GM18868 (cell line): ENCODE results near the gene AVEN.
A peak's percentile ranks its signal among the peaks of the same experiment; 100 is the strongest.

Experiments
- ATAC-seq: cut with Tn5 transposase; IDR thresholded peaks from one replicate; pipeline ENCODE4 v1.9.1; 2021; ENCODE audit warnings: mild to moderate bottlenecking, moderate library complexity; ENCODE audit not compliant: unreplicated experiment

The AVEN gene

GRCh38 chr15:33987444-33987843 is 51.6 kb downstream of the AVEN start:
- ATAC-seq, result no peak

- ATAC-seq, result no peak
These were observed 53.3 kb downstream of the AVEN start for GRCh38 chr15:33985751-33986150.

- no peak for ATAC-seq
These were observed 53.7 kb downstream of the AVEN start for GRCh38 chr15:33985287-33985686.

GRCh38 chr15:33982516-33982915 is 56.5 kb downstream of the AVEN start:
- ATAC-seq, result no peak

- no peak for ATAC-seq
These were observed 58.8 kb downstream of the AVEN start for GRCh38 chr15:33980159-33980558.

GRCh38 chr15:33975022-33975565 is 63.9 kb downstream of the AVEN start:
- no peak for ATAC-seq

- ATAC-seq, result no peak
These were observed 67.2 kb downstream of the AVEN start for GRCh38 chr15:33971811-33972210.

GRCh38 chr15:33968821-33969220 is 70.2 kb downstream of the AVEN start:
- ATAC-seq, result no peak

- ATAC-seq, result no peak
These were observed 70.8 kb downstream of the AVEN start, which contains the start of gene CHRM5 for GRCh38 chr15:33968224-33968623. TSS of gene CHRM5 (plus strand) at chr15:33968497. CDS start at chr15:34062718, 94,221 bp downstream.

- no peak for ATAC-seq
These were observed 74.4 kb downstream of the AVEN start for GRCh38 chr15:33964665-33965040.

- ATAC-seq, result no peak
These were observed 75.0 kb downstream of the AVEN start for GRCh38 chr15:33963831-33964664.

GRCh38 chr15:33960549-33960935 is 78.5 kb downstream of the AVEN start:
- no peak for ATAC-seq

- no peak for ATAC-seq
These were observed 79.0 kb downstream of the AVEN start for GRCh38 chr15:33959844-33960548.

- no peak for ATAC-seq
These were observed 82.6 kb downstream of the AVEN start for GRCh38 chr15:33956397-33956796.

GRCh38 chr15:33955945-33956344 is 83.1 kb downstream of the AVEN start:
- ATAC-seq, result no peak

GRCh38 chr15:33946152-33946551 is 92.9 kb downstream of the AVEN start:
- no peak for ATAC-seq

- ATAC-seq, result peak; percentile 78
These were observed 97.5 kb downstream of the AVEN start for GRCh38 chr15:33941279-33942063.

- ATAC-seq, result no peak
These were observed 104.1 kb downstream of the AVEN start for GRCh38 chr15:33934921-33935320.

- ATAC-seq, result no peak
These were observed 104.6 kb downstream of the AVEN start for GRCh38 chr15:33934396-33934795.

GRCh38 chr15:33932734-33933133 is 106.3 kb downstream of the AVEN start:
- ATAC-seq, result no peak

GRCh38 chr15:33926260-33926659 is 112.7 kb downstream of the AVEN start:
- ATAC-seq, result no peak
